Endodermal cell (in vitro differentiated cells): ENCODE results near the gene MFRP. TPM values are rescaled to one million over a fixed set of nuclear protein-coding genes. Genes with fewer than 3 reads are reported as not detected.

Experiments
- DNase-seq: peaks from one replicate; pipeline ENCODE4 v3.0.0-alpha.2; 2017
- H3K27ac ChIP-seq: 2 replicates; pipeline ENCODE4 v1.5.1; 2013; ENCODE audit warnings: mild to moderate bottlenecking, low read depth, low read length, moderate library complexity
- H3K27me3 ChIP-seq: 2 replicates; pipeline ENCODE4 v1.6.1; 2013; ENCODE audit warnings: mild to moderate bottlenecking, low read length, moderate library complexity; ENCODE audit not compliant: insufficient read depth, control insufficient read depth, poor library complexity, severe bottlenecking
- H3K36me3 ChIP-seq: 2 replicates; pipeline ENCODE4 v1.7.0; 2013; ENCODE audit warnings: mild to moderate bottlenecking, low read length, moderate library complexity; ENCODE audit not compliant: control insufficient read depth, insufficient read depth
- H3K4me1 ChIP-seq: one replicate; pipeline ENCODE4 v1.7.0; 2013; ENCODE audit warnings: low read length; ENCODE audit not compliant: control insufficient read depth, insufficient read depth
- H3K4me3 ChIP-seq: 2 replicates; pipeline ENCODE4 v1.5.1; 2013; ENCODE audit warnings: mild to moderate bottlenecking, low read length, moderate library complexity
- H3K9ac ChIP-seq: 2 replicates; pipeline ENCODE4 v1.6.1; 2013; ENCODE audit warnings: mild to moderate bottlenecking, low read length, moderate library complexity; ENCODE audit not compliant: poor library complexity, severe bottlenecking; ENCODE audit errors: extremely low read depth
- H3K9me3 ChIP-seq: 2 replicates; pipeline ENCODE4 v1.6.1; 2013; ENCODE audit warnings: mild to moderate bottlenecking, low read length, moderate library complexity; ENCODE audit not compliant: control insufficient read depth
- H3K27ac Mint-ChIP-seq: 2 replicates; pipeline ENCODE4 v1.8.0; 2020; ENCODE audit warnings: mixed read lengths
- H3K27me3 Mint-ChIP-seq: 2 replicates; pipeline ENCODE4 v1.8.0; 2021; ENCODE audit warnings: mild to moderate bottlenecking, mixed read lengths; ENCODE audit not compliant: insufficient read depth
- H3K36me3 Mint-ChIP-seq: 2 replicates; pipeline ENCODE4 v1.8.0; 2020; ENCODE audit warnings: low read depth, mixed read lengths
- H3K4me1 Mint-ChIP-seq: 2 replicates; pipeline ENCODE4 v1.8.0; 2020; ENCODE audit warnings: mixed read lengths
- H3K4me3 Mint-ChIP-seq: 2 replicates; pipeline ENCODE4 v1.8.0; 2020; ENCODE audit warnings: mild to moderate bottlenecking, moderate library complexity, mixed read lengths
- H3K9me3 Mint-ChIP-seq: 2 replicates; pipeline ENCODE4 v1.8.0; 2020; ENCODE audit warnings: mild to moderate bottlenecking, mixed read lengths
- CTCF ChIP-seq: fragments of 200-600 bp; sonication (generic); conservative IDR thresholded peaks from 2 replicates; pipeline ENCODE4 v1.5.0; 2021; ENCODE audit warnings: antibody characterized with exemption, mild to moderate bottlenecking
- WGBS, 2 experiments: methylation state at CpG; one replicate each; pipeline versions ENCODE4 v1.1.5 to v1.1.7; 2013; ENCODE audit warnings: missing lambda C conversion rate in 2 of 2, mixed read lengths in 1 of 2; ENCODE audit not compliant: insufficient coverage in 1 of 2, insufficient read length in 1 of 2; 5-methylcytosine and 5-hydroxymethylcytosine counted together
- total RNA-seq, 2 donors: library from RNA; stranded (reverse); fragmentation: NEBNext Ultra II Directional in 1 of 2; extraction: Animal tissue kit (Norgen Biotek cat#: 25700) in 1 of 2; gene quantifications; 2 replicates in 1 of 2; 3 replicates in 1 of 2; pipeline ENCODE4 v1.2.1, GENCODE V29; 2021

Gene MFRP
- total RNA-seq, 2 donors from 2014 or later, result not detected

- Mint-ChIP-seq H3K4me3 (no peak overlapping the region), H3K36me3 (peaks cover 35% of the 10 kb centered on the region), H3K27ac (no peak overlapping the region), H3K27me3 (peaks cover 24% of the 10 kb centered on the region), H3K4me1 (peaks cover 44% of the 10 kb centered on the region), H3K9me3 (no peaks in the 10 kb centered on the region)
- no peaks in the 10 kb centered on the region for H3K9me3 ChIP-seq
- WGBS, 2 experiments, result 91 to 93% methylated on average over 10 to 13 of the region's 13 CpGs
- peaks cover 13% of the 10 kb centered on the region for H3K27me3 ChIP-seq
- H3K4me1 ChIP-seq, result peaks cover 16% of the 10 kb centered on the region
- peaks cover 53% of the 10 kb centered on the region for H3K36me3 ChIP-seq
- TF ChIP-seq CTCF, result no peak
- H3K27ac ChIP-seq, result no peak overlapping the region
- H3K4me3 ChIP-seq, result no peak overlapping the region
- DNase-seq, result no peak
- no peak overlapping the region for H3K9ac ChIP-seq
Observed at GRCh38 chr11:119369132-119369925, 22.8 kb upstream of the MFRP start.

GRCh38 chr11:119368121-119369034, 21.9 kb upstream of the MFRP start:
- H3K9ac ChIP-seq, result no peak overlapping the region
- peaks cover 49% of the 10 kb centered on the region for H3K36me3 ChIP-seq
- Mint-ChIP-seq H3K36me3 (peaks cover 36% of the 10 kb centered on the region), H3K4me3 (no peak overlapping the region), H3K27ac (no peak overlapping the region), H3K9me3 (no peaks in the 10 kb centered on the region), H3K27me3 (peaks cover 28% of the 10 kb centered on the region), H3K4me1 (peaks cover 40% of the 10 kb centered on the region)
- H3K4me1 ChIP-seq, result peaks cover 18% of the 10 kb centered on the region
- no peak overlapping the region for H3K4me3 ChIP-seq
- peak; percentile 49 for DNase-seq
- TF ChIP-seq CTCF, result no peak
- WGBS, 2 experiments, result 81 to 87% methylated on average over 13 to 17 of the region's 17 CpGs
- H3K27ac ChIP-seq, result no peak overlapping the region
- no peaks in the 10 kb centered on the region for H3K9me3 ChIP-seq
- peaks cover 14% of the 10 kb centered on the region for H3K27me3 ChIP-seq

- no peak overlapping the region for H3K4me3 ChIP-seq
- no peak overlapping the region for H3K4me3 Mint-ChIP-seq
- peaks cover 14% of the 10 kb centered on the region for H3K27me3 ChIP-seq
- peaks cover 20% of the 10 kb centered on the region for H3K4me1 ChIP-seq
- H3K27me3 Mint-ChIP-seq, result peaks cover 35% of the 10 kb centered on the region
- H3K36me3 Mint-ChIP-seq, result peaks cover 36% of the 10 kb centered on the region
- peaks cover 42% of the 10 kb centered on the region for H3K4me1 Mint-ChIP-seq
- no peak for TF ChIP-seq CTCF
- peaks cover 42% of the 10 kb centered on the region for H3K36me3 ChIP-seq
- H3K9me3 ChIP-seq, result no peaks in the 10 kb centered on the region
- no peak overlapping the region for H3K27ac ChIP-seq
- 93 to 94% methylated on average over 6 to 9 of the region's 9 CpGs for WGBS, 2 experiments
- no peaks in the 10 kb centered on the region for H3K9me3 Mint-ChIP-seq
- no peak overlapping the region for H3K27ac Mint-ChIP-seq
- no peak overlapping the region for H3K9ac ChIP-seq
- peak; percentile 28 for DNase-seq
Observed at GRCh38 chr11:119367661-119368120, 21.2 kb upstream of the MFRP start.
